Liver (tissue), 9 donors: ENCODE data around the gene ACVR1. TPM values are rescaled to one million over a fixed set of nuclear protein-coding genes. Genes with fewer than 3 reads are reported as not detected.

Source experiments
- DNase-seq: peaks from one replicate; pipeline ENCODE4 v3.0.0-alpha.2; 2017; ENCODE audit warnings: low spot score
- H3K27ac ChIP-seq, 2 donors: one replicate each; pipeline ENCODE4 v1.7.0; 2013; ENCODE audit warnings: inconsistent platforms in 2 of 2, low read length in 2 of 2, control low read depth in 1 of 2, low read depth in 1 of 2, mild to moderate bottlenecking in 1 of 2
- H3K27me3 ChIP-seq, 4 donors: one replicate each; pipeline versions ENCODE4 v1.6.1 to v1.7.0; 2013; ENCODE audit warnings: low read length in 3 of 4, inconsistent platforms in 1 of 4, mild to moderate bottlenecking in 1 of 4, moderate library complexity in 1 of 4; ENCODE audit not compliant: control insufficient read depth in 4 of 4, insufficient read depth in 4 of 4
- H3K36me3 ChIP-seq, 4 donors: one replicate each; pipeline versions ENCODE4 v1.6.1 to v1.7.0; 2013; ENCODE audit warnings: low read length in 3 of 4, mild to moderate bottlenecking in 3 of 4, low read depth in 1 of 4, moderate library complexity in 1 of 4; ENCODE audit not compliant: control insufficient read depth in 4 of 4, insufficient read depth in 3 of 4
- H3K4me1 ChIP-seq, 4 donors: one replicate each; pipeline versions ENCODE4 v1.6.1 to v1.7.0; 2013; ENCODE audit warnings: low read length in 3 of 4, mild to moderate bottlenecking in 3 of 4, moderate library complexity in 1 of 4; ENCODE audit not compliant: control insufficient read depth in 4 of 4, insufficient read depth in 4 of 4
- H3K4me3 ChIP-seq, 3 donors: one replicate each; pipeline versions ENCODE4 v1.6.1 to v1.7.0; 2013; ENCODE audit warnings: low read length in 3 of 3, control low read depth in 1 of 3, low read depth in 1 of 3, mild to moderate bottlenecking in 1 of 3
- H3K9ac ChIP-seq, 2 donors: one replicate each; pipeline ENCODE4 v1.7.0; 2013; ENCODE audit warnings: low read length in 2 of 2, mild to moderate bottlenecking in 2 of 2, moderate library complexity in 2 of 2, control low read depth in 1 of 2, low read depth in 1 of 2
- H3K9me3 ChIP-seq, 4 donors: one replicate each; pipeline versions ENCODE4 v1.6.1 to v1.7.0; 2013; ENCODE audit warnings: low read length in 3 of 4; ENCODE audit not compliant: control insufficient read depth in 4 of 4
- EGR1 ChIP-seq, 2 donors: IDR thresholded peaks; 2 replicates each; pipeline ENCODE4 v1.6.1; 2016 to 2018; ENCODE audit warnings: antibody characterized with exemption in 2 of 2, low read depth in 2 of 2
- FOXA1 ChIP-seq: IDR thresholded peaks from 2 replicates; pipeline ENCODE4 v1.6.1; 2016; ENCODE audit warnings: antibody characterized with exemption
- FOXA2 ChIP-seq: IDR thresholded peaks from 2 replicates; pipeline ENCODE4 v1.6.1; 2016; ENCODE audit warnings: antibody characterized with exemption
- GABPA ChIP-seq, 2 donors: IDR thresholded peaks in 1 of 2; conservative IDR thresholded peaks in 1 of 2; 2 replicates each; pipeline ENCODE4 v1.6.1; 2016; ENCODE audit warnings: antibody characterized with exemption in 2 of 2, mild to moderate bottlenecking in 1 of 2, moderate library complexity in 1 of 2
- HNF4A ChIP-seq, 2 donors: conservative IDR thresholded peaks; 2 replicates each; pipeline ENCODE4 v1.6.1; 2016; ENCODE audit warnings: antibody characterized with exemption in 2 of 2, mild to moderate bottlenecking in 2 of 2
- HNF4G ChIP-seq: IDR thresholded peaks from 2 replicates; pipeline ENCODE4 v1.6.1; 2016; ENCODE audit warnings: antibody characterized with exemption
- MAX ChIP-seq: IDR thresholded peaks from 2 replicates; pipeline ENCODE4 v1.6.1; 2016; ENCODE audit warnings: antibody characterized with exemption
- NR2F2 ChIP-seq: IDR thresholded peaks from 2 replicates; pipeline ENCODE4 v1.6.1; 2016; ENCODE audit warnings: antibody characterized with exemption
- RAD21 ChIP-seq, 2 donors: IDR thresholded peaks; 2 replicates each; pipeline ENCODE4 v1.6.1; 2016; ENCODE audit warnings: antibody characterized with exemption in 2 of 2, mild to moderate bottlenecking in 2 of 2
- RXRA ChIP-seq, 2 donors: IDR thresholded peaks; 2 replicates each; pipeline ENCODE4 v1.6.1; 2017 to 2018; ENCODE audit warnings: antibody characterized with exemption in 2 of 2, mild to moderate bottlenecking in 1 of 2
- SP1 ChIP-seq: IDR thresholded peaks from 2 replicates; pipeline ENCODE4 v1.6.1; 2018; ENCODE audit warnings: antibody characterized with exemption, mild to moderate bottlenecking
- TAF1 ChIP-seq: conservative IDR thresholded peaks from 2 replicates; pipeline ENCODE4 v1.6.1; 2016; ENCODE audit warnings: antibody characterized with exemption, mild to moderate bottlenecking
- YY1 ChIP-seq: IDR thresholded peaks from 2 replicates; pipeline ENCODE4 v1.6.1; 2016; ENCODE audit warnings: antibody characterized with exemption, mild to moderate bottlenecking
- WGBS: extraction: QIAGEN DNeasy Blood & Tissue Kit; methylation state at CpG from one replicate; pipeline ENCODE4 v1.1.7; 2013; 5-methylcytosine and 5-hydroxymethylcytosine counted together
- polyA plus RNA-seq, 2 donors: library from polyadenylated mRNA; stranded (reverse) in 1 of 2; unstranded in 1 of 2; fragments of 200-250 nt in 1 of 2; fragments of >200 nt in 1 of 2; fragmentation: Nextera tagmentation in 1 of 2; extraction: Ambion mirVana in 1 of 2; gene quantifications; one replicate each; pipeline versions ENCODE4 v1.2.1 to v1.2.3, GENCODE V29; 2013 to 2015
- total RNA-seq, 2 donors: library from RNA; depleted of rRNA; stranded (reverse); fragments of >200 nt; gene quantifications; one replicate each; pipeline ENCODE4 v1.2.3, GENCODE V29; 2014
- TF ChIP-seq, protein P1 (sequence below): IDR thresholded peaks from 2 replicates; pipeline ENCODE4 v1.6.1; 2016; ENCODE audit warnings: antibody characterized with exemption, mild to moderate bottlenecking
- TF ChIP-seq, protein P2 (sequence below): fragments of 150-350 bp; IDR thresholded peaks from 2 replicates; pipeline ENCODE4 v1.5.1; 2017; ENCODE audit warnings: improper control_type of control experiment, low read depth, low read length; ENCODE audit not compliant: missing input control
- TF ChIP-seq, protein P3 (sequence below): IDR thresholded peaks from 2 replicates; pipeline ENCODE4 v1.6.1; 2016; ENCODE audit warnings: antibody characterized with exemption
- TF ChIP-seq, protein P4 (sequence below): IDR thresholded peaks from 2 replicates; pipeline ENCODE4 v1.6.1; 2016; ENCODE audit warnings: antibody characterized with exemption
- donor health status: healthy.
- donor health status: healthy.
- donor health status: healthy.
- donor health status: healthy.
- donor health status: healthy.

Gene ACVR1
- total and polyA plus RNA-seq, 4 donors, result 6.2 to 20.4 (median 8.5) TPM

DNA sequence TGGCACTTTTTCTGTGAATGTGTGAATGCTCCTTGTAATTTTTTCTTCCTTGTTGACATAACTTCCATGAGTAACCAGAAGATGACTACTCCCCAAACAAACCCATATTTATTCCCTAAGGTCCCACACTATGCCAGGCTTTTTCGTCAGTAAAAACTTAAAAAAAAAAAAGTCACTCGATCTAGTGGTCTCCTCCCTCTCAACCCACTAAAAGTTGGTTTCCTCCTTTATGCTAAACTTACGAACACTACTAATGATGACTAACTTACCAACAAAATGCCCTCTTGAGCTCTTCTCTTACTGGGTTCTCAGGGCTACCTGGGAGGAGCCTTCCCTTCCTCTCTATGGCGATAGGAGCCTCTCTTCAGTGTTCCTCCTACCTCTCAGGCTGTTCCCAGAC is 18.2 kb downstream of the ACVR1 start (continued):
- TF ChIP-seq, protein P1, sequence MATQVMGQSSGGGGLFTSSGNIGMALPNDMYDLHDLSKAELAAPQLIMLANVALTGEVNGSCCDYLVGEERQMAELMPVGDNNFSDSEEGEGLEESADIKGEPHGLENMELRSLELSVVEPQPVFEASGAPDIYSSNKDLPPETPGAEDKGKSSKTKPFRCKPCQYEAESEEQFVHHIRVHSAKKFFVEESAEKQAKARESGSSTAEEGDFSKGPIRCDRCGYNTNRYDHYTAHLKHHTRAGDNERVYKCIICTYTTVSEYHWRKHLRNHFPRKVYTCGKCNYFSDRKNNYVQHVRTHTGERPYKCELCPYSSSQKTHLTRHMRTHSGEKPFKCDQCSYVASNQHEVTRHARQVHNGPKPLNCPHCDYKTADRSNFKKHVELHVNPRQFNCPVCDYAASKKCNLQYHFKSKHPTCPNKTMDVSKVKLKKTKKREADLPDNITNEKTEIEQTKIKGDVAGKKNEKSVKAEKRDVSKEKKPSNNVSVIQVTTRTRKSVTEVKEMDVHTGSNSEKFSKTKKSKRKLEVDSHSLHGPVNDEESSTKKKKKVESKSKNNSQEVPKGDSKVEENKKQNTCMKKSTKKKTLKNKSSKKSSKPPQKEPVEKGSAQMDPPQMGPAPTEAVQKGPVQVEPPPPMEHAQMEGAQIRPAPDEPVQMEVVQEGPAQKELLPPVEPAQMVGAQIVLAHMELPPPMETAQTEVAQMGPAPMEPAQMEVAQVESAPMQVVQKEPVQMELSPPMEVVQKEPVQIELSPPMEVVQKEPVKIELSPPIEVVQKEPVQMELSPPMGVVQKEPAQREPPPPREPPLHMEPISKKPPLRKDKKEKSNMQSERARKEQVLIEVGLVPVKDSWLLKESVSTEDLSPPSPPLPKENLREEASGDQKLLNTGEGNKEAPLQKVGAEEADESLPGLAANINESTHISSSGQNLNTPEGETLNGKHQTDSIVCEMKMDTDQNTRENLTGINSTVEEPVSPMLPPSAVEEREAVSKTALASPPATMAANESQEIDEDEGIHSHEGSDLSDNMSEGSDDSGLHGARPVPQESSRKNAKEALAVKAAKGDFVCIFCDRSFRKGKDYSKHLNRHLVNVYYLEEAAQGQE, result no peak
- TF ChIP-seq TAF1 (no peak), RXRA (IDR thresholded peaks at IDR 0.05) (no peak)

- TF ChIP-seq GABPA (IDR thresholded peaks at IDR 0.05 in 1 of 2, conservative IDR thresholded peaks at IDR 0.05 in 1 of 2) (no peak), YY1 (no peak), MAX (no peak), TAF1 (no peak), RAD21 (IDR thresholded peaks at IDR 0.05) (no peak), NR2F2 (no peak), RXRA (IDR thresholded peaks at IDR 0.05) (no peak), HNF4G (no peak), HNF4A (conservative IDR thresholded peaks at IDR 0.05) (no peak), FOXA2 (no peak), EGR1 (IDR thresholded peaks at IDR 0.05; ENCODE audit: low read depth in 2 of 2) (no peak), FOXA1 (no peak)
- TF ChIP-seq, protein P2, sequence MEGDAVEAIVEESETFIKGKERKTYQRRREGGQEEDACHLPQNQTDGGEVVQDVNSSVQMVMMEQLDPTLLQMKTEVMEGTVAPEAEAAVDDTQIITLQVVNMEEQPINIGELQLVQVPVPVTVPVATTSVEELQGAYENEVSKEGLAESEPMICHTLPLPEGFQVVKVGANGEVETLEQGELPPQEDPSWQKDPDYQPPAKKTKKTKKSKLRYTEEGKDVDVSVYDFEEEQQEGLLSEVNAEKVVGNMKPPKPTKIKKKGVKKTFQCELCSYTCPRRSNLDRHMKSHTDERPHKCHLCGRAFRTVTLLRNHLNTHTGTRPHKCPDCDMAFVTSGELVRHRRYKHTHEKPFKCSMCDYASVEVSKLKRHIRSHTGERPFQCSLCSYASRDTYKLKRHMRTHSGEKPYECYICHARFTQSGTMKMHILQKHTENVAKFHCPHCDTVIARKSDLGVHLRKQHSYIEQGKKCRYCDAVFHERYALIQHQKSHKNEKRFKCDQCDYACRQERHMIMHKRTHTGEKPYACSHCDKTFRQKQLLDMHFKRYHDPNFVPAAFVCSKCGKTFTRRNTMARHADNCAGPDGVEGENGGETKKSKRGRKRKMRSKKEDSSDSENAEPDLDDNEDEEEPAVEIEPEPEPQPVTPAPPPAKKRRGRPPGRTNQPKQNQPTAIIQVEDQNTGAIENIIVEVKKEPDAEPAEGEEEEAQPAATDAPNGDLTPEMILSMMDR, result no peak
- no peaks in the 10 kb centered on the region for H3K27me3 ChIP-seq
- H3K36me3 ChIP-seq, result peaks cover 0 to 7% (median 2%) of the 10 kb centered on the region in 4 donors
- 68% methylated on average over 2 of the region's 2 CpGs for WGBS
- no peak overlapping the region for H3K9ac ChIP-seq
- peaks cover 0 to 4% (median 0%) of the 10 kb centered on the region in 4 donors for H3K4me1 ChIP-seq
- no peak overlapping the region for H3K4me3 ChIP-seq
- no peak overlapping the region for H3K27ac ChIP-seq
- no peaks in the 10 kb centered on the region for H3K9me3 ChIP-seq
- no peak for DNase-seq
These were observed 20.0 kb downstream of the ACVR1 start for GRCh38 chr2:157856187-157856515.

GRCh38 chr2:157853820-157854219 is 22.3 kb downstream of the ACVR1 start:
- Histone ChIP-seq H3K27ac (no peak overlapping the region), H3K4me1 (peaks cover 0 to 11% (median under 1%) of the 10 kb centered on the region in 4 donors), H3K9me3 (no peaks in the 10 kb centered on the region), H3K27me3 (no peaks in the 10 kb centered on the region), H3K4me3 (no peak overlapping the region), H3K36me3 (peaks cover 0 to 6% (median 2%) of the 10 kb centered on the region in 4 donors), H3K9ac (no peak overlapping the region)
- DNase-seq, result no peak
- 96% methylated on average over 3 of the region's 3 CpGs for WGBS
- TF ChIP-seq SP1, result no peak
- TF ChIP-seq NR2F2, result no peak
- TF ChIP-seq EGR1 (IDR thresholded peaks at IDR 0.05; ENCODE audit: low read depth in 2 of 2), result no peak
- TF ChIP-seq MAX, result no peak
- TF ChIP-seq FOXA1, result no peak
- no peak for TF ChIP-seq FOXA2
- TF ChIP-seq HNF4G, result no peak
- TF ChIP-seq, protein P3, sequence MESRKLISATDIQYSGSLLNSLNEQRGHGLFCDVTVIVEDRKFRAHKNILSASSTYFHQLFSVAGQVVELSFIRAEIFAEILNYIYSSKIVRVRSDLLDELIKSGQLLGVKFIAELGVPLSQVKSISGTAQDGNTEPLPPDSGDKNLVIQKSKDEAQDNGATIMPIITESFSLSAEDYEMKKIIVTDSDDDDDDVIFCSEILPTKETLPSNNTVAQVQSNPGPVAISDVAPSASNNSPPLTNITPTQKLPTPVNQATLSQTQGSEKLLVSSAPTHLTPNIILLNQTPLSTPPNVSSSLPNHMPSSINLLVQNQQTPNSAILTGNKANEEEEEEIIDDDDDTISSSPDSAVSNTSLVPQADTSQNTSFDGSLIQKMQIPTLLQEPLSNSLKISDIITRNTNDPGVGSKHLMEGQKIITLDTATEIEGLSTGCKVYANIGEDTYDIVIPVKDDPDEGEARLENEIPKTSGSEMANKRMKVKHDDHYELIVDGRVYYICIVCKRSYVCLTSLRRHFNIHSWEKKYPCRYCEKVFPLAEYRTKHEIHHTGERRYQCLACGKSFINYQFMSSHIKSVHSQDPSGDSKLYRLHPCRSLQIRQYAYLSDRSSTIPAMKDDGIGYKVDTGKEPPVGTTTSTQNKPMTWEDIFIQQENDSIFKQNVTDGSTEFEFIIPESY, result no peak
- no peak for TF ChIP-seq TAF1
- TF ChIP-seq RAD21 (IDR thresholded peaks at IDR 0.05), result no peak
- no peak for TF ChIP-seq RXRA (IDR thresholded peaks at IDR 0.05)
- TF ChIP-seq, protein P4, sequence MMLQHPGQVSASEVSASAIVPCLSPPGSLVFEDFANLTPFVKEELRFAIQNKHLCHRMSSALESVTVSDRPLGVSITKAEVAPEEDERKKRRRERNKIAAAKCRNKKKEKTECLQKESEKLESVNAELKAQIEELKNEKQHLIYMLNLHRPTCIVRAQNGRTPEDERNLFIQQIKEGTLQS, result no peak
- no peak for TF ChIP-seq YY1
- no peak for TF ChIP-seq HNF4A (conservative IDR thresholded peaks at IDR 0.05)
- no peak for TF ChIP-seq GABPA (IDR thresholded peaks at IDR 0.05 in 1 of 2, conservative IDR thresholded peaks at IDR 0.05 in 1 of 2)
- TF ChIP-seq, protein P2, result no peak
